Measurements from ENCODE around the gene TNC. TPM values are rescaled to one million over a fixed set of nuclear protein-coding genes. Genes with fewer than 3 reads are reported as not detected.

The TNC gene
- total RNA-seq, 1 donor from 2014 or later, result 30.8 TPM

GRCh38 chr9:115106001-115106400 is 12.0 kb downstream of the TNC start:
- Histone ChIP-seq H3K4me3 (ENCODE audit: low read length in 3 of 3) (no peak overlapping the region), H3K27me3 (ENCODE audit: control insufficient read depth in 3 of 3, insufficient read depth in 3 of 3, low read length in 3 of 3) (no peaks in the 10 kb centered on the region), H3K27ac (ENCODE audit: low read depth, low read length) (peak overlapping the region; percentile 16), H3K36me3 (ENCODE audit: control insufficient read depth in 3 of 3, insufficient read depth in 3 of 3, low read length in 3 of 3) (no peaks in the 10 kb centered on the region), H3K9me3 (ENCODE audit: control insufficient read depth in 3 of 3, low read length in 3 of 3) (no peaks in the 10 kb centered on the region), H3K4me1 (ENCODE audit: control insufficient read depth in 3 of 3, insufficient read depth in 3 of 3, low read length in 3 of 3) (no peaks in the 10 kb centered on the region), H3K9ac (ENCODE audit: low read depth in 1 of 3, low read length in 3 of 3) (no peak overlapping the region)

GRCh38 chr9:115104908-115105307 is 13.0 kb downstream of the TNC start:
- no peaks in the 10 kb centered on the region for H3K4me1 ChIP-seq (ENCODE audit: control insufficient read depth in 3 of 3, insufficient read depth in 3 of 3, low read length in 3 of 3)
- no peaks in the 10 kb centered on the region for H3K27me3 ChIP-seq (ENCODE audit: control insufficient read depth in 3 of 3, insufficient read depth in 3 of 3, low read length in 3 of 3)
- H3K9ac ChIP-seq (ENCODE audit: low read depth in 1 of 3, low read length in 3 of 3), result no peak overlapping the region
- no peaks in the 10 kb centered on the region for H3K36me3 ChIP-seq (ENCODE audit: control insufficient read depth in 3 of 3, insufficient read depth in 3 of 3, low read length in 3 of 3)
- no peaks in the 10 kb centered on the region for H3K9me3 ChIP-seq (ENCODE audit: control insufficient read depth in 3 of 3, low read length in 3 of 3)
- H3K27ac ChIP-seq (ENCODE audit: low read depth, low read length), result no peak overlapping the region
- H3K4me3 ChIP-seq (ENCODE audit: low read length in 3 of 3), result no peak overlapping the region

GRCh38 chr9:115103746-115104477 is 14.0 kb downstream of the TNC start:
- Histone ChIP-seq H3K4me1 (ENCODE audit: control insufficient read depth in 3 of 3, insufficient read depth in 3 of 3, low read length in 3 of 3) (no peaks in the 10 kb centered on the region), H3K27me3 (ENCODE audit: control insufficient read depth in 3 of 3, insufficient read depth in 3 of 3, low read length in 3 of 3) (no peaks in the 10 kb centered on the region), H3K9me3 (ENCODE audit: control insufficient read depth in 3 of 3, low read length in 3 of 3) (no peaks in the 10 kb centered on the region), H3K27ac (ENCODE audit: low read depth, low read length) (no peak overlapping the region), H3K9ac (ENCODE audit: low read depth in 1 of 3, low read length in 3 of 3) (no peak overlapping the region), H3K4me3 (ENCODE audit: low read length in 3 of 3) (no peak overlapping the region), H3K36me3 (ENCODE audit: control insufficient read depth in 3 of 3, insufficient read depth in 3 of 3, low read length in 3 of 3) (no peaks in the 10 kb centered on the region)

DNA sequence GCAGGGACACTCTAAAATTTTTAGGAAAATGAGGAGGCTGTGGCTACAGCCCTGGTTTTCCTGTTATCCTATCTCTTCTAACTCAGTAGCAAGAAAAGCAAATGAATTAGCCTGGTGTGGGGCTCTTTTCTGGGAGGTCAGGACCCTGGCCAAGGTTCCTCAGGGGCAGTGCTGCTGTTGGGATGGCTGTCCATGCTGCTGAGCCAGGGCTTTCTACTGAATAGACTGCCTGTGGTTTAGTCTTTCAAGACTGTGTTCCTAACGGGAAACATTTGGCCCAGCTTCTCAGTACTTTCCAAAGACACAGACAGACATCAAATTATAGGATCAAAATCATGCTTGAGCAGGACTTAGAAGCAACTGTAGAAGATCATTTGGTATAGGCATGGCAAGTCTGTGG is 18.1 kb downstream of the TNC start:
- H3K4me1 ChIP-seq (ENCODE audit: control insufficient read depth in 3 of 3, insufficient read depth in 3 of 3, low read length in 3 of 3), result no peaks in the 10 kb centered on the region
- no peaks in the 10 kb centered on the region for H3K36me3 ChIP-seq (ENCODE audit: control insufficient read depth in 3 of 3, insufficient read depth in 3 of 3, low read length in 3 of 3)
- H3K4me3 ChIP-seq (ENCODE audit: low read length in 3 of 3), result no peak overlapping the region
- H3K27me3 ChIP-seq (ENCODE audit: control insufficient read depth in 3 of 3, insufficient read depth in 3 of 3, low read length in 3 of 3), result no peaks in the 10 kb centered on the region
- H3K9ac ChIP-seq (ENCODE audit: low read depth in 1 of 3, low read length in 3 of 3), result no peak overlapping the region
- peak overlapping the region; percentile 18 for H3K27ac ChIP-seq (ENCODE audit: low read depth, low read length)
- H3K9me3 ChIP-seq (ENCODE audit: control insufficient read depth in 3 of 3, low read length in 3 of 3), result no peaks in the 10 kb centered on the region

DNA sequence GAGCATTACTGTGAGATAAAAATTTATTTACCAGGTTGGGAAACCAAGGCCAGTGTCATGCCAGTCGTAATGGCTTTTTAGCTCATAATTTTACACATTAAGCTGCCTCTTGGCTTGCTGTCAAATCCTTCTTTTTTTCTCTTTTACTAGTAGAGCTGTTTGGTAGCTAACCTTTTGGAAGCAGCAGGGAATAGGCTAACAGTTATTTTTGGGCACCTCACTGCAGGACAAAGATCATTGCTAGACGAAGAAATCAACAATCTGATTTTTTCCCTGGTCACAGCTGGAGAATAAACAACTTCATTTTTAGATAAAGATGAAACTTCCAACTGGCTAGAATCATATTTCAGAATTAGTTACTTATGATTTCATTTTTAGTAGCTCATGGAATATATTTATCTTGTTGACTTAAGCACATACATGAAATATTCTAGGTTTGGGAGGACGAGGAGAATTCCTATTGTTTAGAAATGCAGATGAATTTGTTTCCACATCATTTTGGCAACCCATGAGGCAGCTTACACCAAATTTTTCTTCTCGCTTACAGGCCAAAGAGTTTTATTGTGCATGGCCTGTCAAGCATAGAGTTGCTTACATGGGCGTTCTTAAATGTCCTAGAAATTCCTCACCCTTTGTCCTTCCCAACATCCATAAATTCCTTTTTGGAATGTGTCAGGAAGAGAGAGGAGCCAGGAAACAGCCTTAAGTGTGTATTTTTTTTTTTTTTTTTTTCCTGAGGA is 19.6 kb downstream of the TNC start:
- Histone ChIP-seq H3K4me3 (ENCODE audit: low read length in 3 of 3) (no peak overlapping the region), H3K36me3 (ENCODE audit: control insufficient read depth in 3 of 3, insufficient read depth in 3 of 3, low read length in 3 of 3) (no peaks in the 10 kb centered on the region), H3K9ac (ENCODE audit: low read depth in 1 of 3, low read length in 3 of 3) (no peak overlapping the region), H3K4me1 (ENCODE audit: control insufficient read depth in 3 of 3, insufficient read depth in 3 of 3, low read length in 3 of 3) (no peaks in the 10 kb centered on the region), H3K27me3 (ENCODE audit: control insufficient read depth in 3 of 3, insufficient read depth in 3 of 3, low read length in 3 of 3) (no peaks in the 10 kb centered on the region), H3K27ac (ENCODE audit: low read depth, low read length) (peak overlapping the region; percentile 11), H3K9me3 (ENCODE audit: control insufficient read depth in 3 of 3, low read length in 3 of 3) (no peaks in the 10 kb centered on the region)

DNA sequence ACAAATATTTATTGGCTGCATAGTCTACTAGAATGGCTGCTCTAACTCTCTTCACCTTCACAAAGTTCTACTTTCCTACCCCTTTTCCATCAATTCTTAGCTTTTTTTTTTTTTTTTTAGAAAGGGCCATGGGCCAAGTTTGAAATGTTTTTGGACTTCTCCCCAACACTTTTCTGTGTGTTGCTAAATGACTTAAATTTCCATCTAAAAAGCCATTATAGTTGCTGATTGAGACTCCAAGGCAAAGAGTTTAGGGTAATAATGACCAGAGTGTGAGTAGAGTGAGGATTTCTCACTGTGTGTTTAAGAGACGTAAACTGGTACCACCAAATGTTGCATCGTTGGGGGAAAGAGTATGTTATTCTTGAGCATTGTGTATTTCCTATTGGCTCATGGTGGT is 24.4 kb downstream of the TNC start:
- H3K4me3 ChIP-seq (ENCODE audit: low read length in 3 of 3), result no peak overlapping the region
- no peaks in the 10 kb centered on the region for H3K4me1 ChIP-seq (ENCODE audit: control insufficient read depth in 3 of 3, insufficient read depth in 3 of 3, low read length in 3 of 3)
- H3K36me3 ChIP-seq (ENCODE audit: control insufficient read depth in 3 of 3, insufficient read depth in 3 of 3, low read length in 3 of 3), result no peaks in the 10 kb centered on the region
- no peak overlapping the region for H3K9ac ChIP-seq (ENCODE audit: low read depth in 1 of 3, low read length in 3 of 3)
- H3K27me3 ChIP-seq (ENCODE audit: control insufficient read depth in 3 of 3, insufficient read depth in 3 of 3, low read length in 3 of 3), result no peaks in the 10 kb centered on the region
- no peak overlapping the region for H3K27ac ChIP-seq (ENCODE audit: low read depth, low read length)
- no peaks in the 10 kb centered on the region for H3K9me3 ChIP-seq (ENCODE audit: control insufficient read depth in 3 of 3, low read length in 3 of 3)

DNA sequence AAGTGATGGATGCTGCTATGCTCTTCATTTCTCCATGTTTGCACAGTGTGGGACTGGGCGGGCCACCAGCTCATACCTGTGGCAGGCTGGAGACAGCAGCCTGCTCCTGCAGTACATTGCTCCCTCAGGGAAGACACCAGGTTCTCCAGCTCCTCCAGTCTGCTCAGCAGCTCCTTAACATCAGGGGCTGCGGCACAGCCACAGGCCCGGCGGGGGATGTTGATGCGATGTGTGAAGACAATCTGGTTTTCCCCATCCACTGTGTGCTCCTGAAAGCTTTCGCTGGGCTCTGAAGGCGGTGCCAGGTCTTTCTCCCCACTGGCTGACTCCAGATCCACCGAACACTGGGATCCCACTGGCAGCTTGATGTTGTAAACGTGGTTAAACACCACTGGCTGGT is 27.5 kb downstream of the TNC start:
- H3K9ac ChIP-seq (ENCODE audit: low read depth in 1 of 3, low read length in 3 of 3), result no peak overlapping the region
- no peaks in the 10 kb centered on the region for H3K36me3 ChIP-seq (ENCODE audit: control insufficient read depth in 3 of 3, insufficient read depth in 3 of 3, low read length in 3 of 3)
- H3K27me3 ChIP-seq (ENCODE audit: control insufficient read depth in 3 of 3, insufficient read depth in 3 of 3, low read length in 3 of 3), result peaks cover 0 to 10% (median 0%) of the 10 kb centered on the region in 3 donors
- no peak overlapping the region for H3K27ac ChIP-seq (ENCODE audit: low read depth, low read length)
- H3K9me3 ChIP-seq (ENCODE audit: control insufficient read depth in 3 of 3, low read length in 3 of 3), result no peaks in the 10 kb centered on the region
- no peak overlapping the region for H3K4me3 ChIP-seq (ENCODE audit: low read length in 3 of 3)
- H3K4me1 ChIP-seq (ENCODE audit: control insufficient read depth in 3 of 3, insufficient read depth in 3 of 3, low read length in 3 of 3), result no peaks in the 10 kb centered on the region

DNA sequence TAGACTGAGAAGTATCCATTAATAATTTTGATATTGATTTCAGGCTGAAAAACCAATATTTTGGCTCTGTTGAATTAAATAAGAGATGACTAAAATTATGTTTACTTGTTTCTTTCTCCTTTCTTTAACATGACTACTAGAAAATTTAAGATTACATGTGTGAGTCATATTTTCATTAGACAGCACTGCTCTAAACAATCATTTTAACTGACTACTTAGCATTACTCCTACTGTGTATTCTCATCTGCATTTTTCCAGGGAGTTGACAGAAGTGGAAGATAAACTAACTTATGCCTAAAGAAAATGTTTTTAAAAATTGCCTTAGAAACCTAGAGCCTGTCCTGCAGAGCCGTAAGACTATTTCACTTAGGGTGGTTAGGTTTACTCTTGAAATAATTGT is 29.1 kb downstream of the TNC start:
- H3K27ac ChIP-seq (ENCODE audit: low read depth, low read length), result no peak overlapping the region
- H3K36me3 ChIP-seq (ENCODE audit: control insufficient read depth in 3 of 3, insufficient read depth in 3 of 3, low read length in 3 of 3), result peaks cover 0 to 2% (median 0%) of the 10 kb centered on the region in 3 donors
- peaks cover 0 to 10% (median 0%) of the 10 kb centered on the region in 3 donors for H3K27me3 ChIP-seq (ENCODE audit: control insufficient read depth in 3 of 3, insufficient read depth in 3 of 3, low read length in 3 of 3)
- no peak overlapping the region for H3K4me3 ChIP-seq (ENCODE audit: low read length in 3 of 3)
- no peaks in the 10 kb centered on the region for H3K4me1 ChIP-seq (ENCODE audit: control insufficient read depth in 3 of 3, insufficient read depth in 3 of 3, low read length in 3 of 3)
- no peak overlapping the region for H3K9ac ChIP-seq (ENCODE audit: low read depth in 1 of 3, low read length in 3 of 3)
- no peaks in the 10 kb centered on the region for H3K9me3 ChIP-seq (ENCODE audit: control insufficient read depth in 3 of 3, low read length in 3 of 3)

- peak overlapping the region in 1 of 3 donors; percentile 38 for H3K9ac ChIP-seq (ENCODE audit: low read depth in 1 of 3, low read length in 3 of 3)
- no peak overlapping the region for H3K27ac ChIP-seq (ENCODE audit: low read depth, low read length)
- peaks cover 0 to 2% (median 0%) of the 10 kb centered on the region in 3 donors for H3K36me3 ChIP-seq (ENCODE audit: control insufficient read depth in 3 of 3, insufficient read depth in 3 of 3, low read length in 3 of 3)
- peaks cover 0 to 10% (median 0%) of the 10 kb centered on the region in 3 donors for H3K27me3 ChIP-seq (ENCODE audit: control insufficient read depth in 3 of 3, insufficient read depth in 3 of 3, low read length in 3 of 3)
- H3K4me3 ChIP-seq (ENCODE audit: low read length in 3 of 3), result no peak overlapping the region
- no peaks in the 10 kb centered on the region for H3K4me1 ChIP-seq (ENCODE audit: control insufficient read depth in 3 of 3, insufficient read depth in 3 of 3, low read length in 3 of 3)
- no peaks in the 10 kb centered on the region for H3K9me3 ChIP-seq (ENCODE audit: control insufficient read depth in 3 of 3, low read length in 3 of 3)
Measured at GRCh38 chr9:115086886-115087285, 31.1 kb downstream of the TNC start.

DNA sequence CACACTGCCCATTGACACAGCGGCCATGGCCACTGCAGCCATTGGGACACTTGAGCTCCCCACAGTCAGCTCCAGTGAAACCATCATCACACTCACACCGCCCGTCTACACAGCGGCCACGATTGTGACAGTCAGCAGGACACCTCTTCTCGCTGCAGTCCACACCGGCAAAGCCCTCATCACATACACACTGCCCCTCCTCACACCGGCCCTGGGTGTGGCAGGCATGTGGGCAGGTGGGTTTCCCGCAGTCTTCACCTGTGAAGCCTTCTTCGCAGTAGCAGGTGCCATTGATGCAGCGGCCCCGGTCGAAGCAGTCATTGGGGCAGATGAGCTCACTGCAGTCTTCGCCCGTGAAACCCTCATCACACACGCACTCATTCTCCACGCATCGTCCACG is 31.5 kb downstream of the TNC start:
- Histone ChIP-seq H3K4me1 (ENCODE audit: control insufficient read depth in 3 of 3, insufficient read depth in 3 of 3, low read length in 3 of 3) (no peaks in the 10 kb centered on the region), H3K4me3 (ENCODE audit: low read length in 3 of 3) (no peak overlapping the region), H3K27ac (ENCODE audit: low read depth, low read length) (no peak overlapping the region), H3K9ac (ENCODE audit: low read depth in 1 of 3, low read length in 3 of 3) (no peak overlapping the region), H3K27me3 (ENCODE audit: control insufficient read depth in 3 of 3, insufficient read depth in 3 of 3, low read length in 3 of 3) (peaks cover 0 to 10% (median 0%) of the 10 kb centered on the region in 3 donors), H3K36me3 (ENCODE audit: control insufficient read depth in 3 of 3, insufficient read depth in 3 of 3, low read length in 3 of 3) (peaks cover 0 to 2% (median 0%) of the 10 kb centered on the region in 3 donors), H3K9me3 (ENCODE audit: control insufficient read depth in 3 of 3, low read length in 3 of 3) (no peaks in the 10 kb centered on the region)

Data from skeletal muscle tissue (tissue), 4 donors.